ENCODE measurements around the gene TNNI2. TPM values are rescaled to one million over a fixed set of nuclear protein-coding genes. Genes with fewer than 3 reads are reported as not detected.
A peak's percentile ranks its signal among the peaks of the same experiment; 100 is the strongest.
"Not testable (repeated sequence)": the region's sequence is repeated elsewhere in the genome, so short reads cannot be mapped to it uniquely, and the experiment has no call there.

The TNNI2 gene
- polyA plus RNA-seq: 8.0 TPM

GRCh38 chr11:1838426-1839144 is at the start of gene TNNI2:
TSS of gene TNNI2 (plus strand) at chr11:1838981. CDS start at chr11:1839697, 716 bp downstream.
- Mint-ChIP-seq H3K4me1 (peaks cover 14 to 20% (median 15%) of the 10 kb centered on the region in 3 donors), H3K9me3 (no peaks in the 10 kb centered on the region), H3K4me3 (peak within 1 kb of the TSS; percentile 30 to 93 (median 78)), H3K27me3 (peaks cover under 1% of the 10 kb centered on the region), H3K27ac (peak within 1 kb of the TSS; percentile 64 to 95 (median 84)), H3K36me3 (no peaks in the 10 kb centered on the region)

- no peak overlapping the region for H3K4me3 Mint-ChIP-seq
- H3K9me3 Mint-ChIP-seq: peaks cover 0 to 3% (median 0%) of the 10 kb centered on the region in 3 donors
- H3K4me1 Mint-ChIP-seq: peaks cover 0 to 1% (median 0%) of the 10 kb centered on the region in 3 donors
- H3K27ac Mint-ChIP-seq: no peak overlapping the region
- peaks cover 4% of the 10 kb centered on the region for H3K36me3 Mint-ChIP-seq
- H3K27me3 Mint-ChIP-seq: peaks cover 16% of the 10 kb centered on the region
These were observed 46.9 kb upstream of the TNNI2 start for GRCh38 chr11:1791912-1792311.

GRCh38 chr11:1792461-1792860 is 46.3 kb upstream of the TNNI2 start:
- Mint-ChIP-seq H3K4me1 (peaks cover 0 to 1% (median 0%) of the 10 kb centered on the region in 3 donors), H3K27ac (no peak overlapping the region), H3K9me3 (peaks cover 0 to 3% (median 0%) of the 10 kb centered on the region in 3 donors), H3K27me3 (peaks cover 20% of the 10 kb centered on the region), H3K4me3 (peak overlapping the region in 1 of 4 donors; percentile 33), H3K36me3 (peaks cover 4% of the 10 kb centered on the region)

- Mint-ChIP-seq H3K27ac (no peak overlapping the region), H3K4me1 (peaks cover 0 to 1% (median 0%) of the 10 kb centered on the region in 3 donors), H3K4me3 (no peak overlapping the region), H3K9me3 (peaks cover 0 to 3% (median 0%) of the 10 kb centered on the region in 3 donors), H3K27me3 (peaks cover 20% of the 10 kb centered on the region), H3K36me3 (peaks cover 4% of the 10 kb centered on the region)
These were observed 45.7 kb upstream of the TNNI2 start for GRCh38 chr11:1793081-1793480.

- Mint-ChIP-seq H3K4me3 (no peak overlapping the region), H3K36me3 (peaks cover 2% of the 10 kb centered on the region), H3K27me3 (peaks cover 21% of the 10 kb centered on the region), H3K4me1 (peaks cover 0 to 1% (median 0%) of the 10 kb centered on the region in 3 donors), H3K9me3 (peaks cover 0 to 3% (median 0%) of the 10 kb centered on the region in 3 donors), H3K27ac (peak overlapping the region in 1 of 3 donors; percentile 59)
These were observed 42.3 kb upstream of the TNNI2 start for GRCh38 chr11:1796413-1797011.

GRCh38 chr11:1797391-1798125 is 41.2 kb upstream of the TNNI2 start:
- Mint-ChIP-seq H3K9me3 (peaks cover 0 to 1% (median 0%) of the 10 kb centered on the region in 3 donors), H3K4me1 (peaks cover 0 to under 1% (median 0%) of the 10 kb centered on the region in 3 donors), H3K4me3 (no peak overlapping the region), H3K27me3 (peaks cover 21% of the 10 kb centered on the region), H3K27ac (no peak overlapping the region), H3K36me3 (peaks cover 1% of the 10 kb centered on the region)

GRCh38 chr11:1803246-1803645 is 35.5 kb upstream of the TNNI2 start:
- H3K27me3 Mint-ChIP-seq: peaks cover 13% of the 10 kb centered on the region
- H3K27ac Mint-ChIP-seq: no peak overlapping the region
- H3K4me1 Mint-ChIP-seq: no peaks in the 10 kb centered on the region
- no peaks in the 10 kb centered on the region for H3K36me3 Mint-ChIP-seq
- no peak overlapping the region for H3K4me3 Mint-ChIP-seq
- no peaks in the 10 kb centered on the region for H3K9me3 Mint-ChIP-seq

- not testable (repeated sequence) for H3K4me3 Mint-ChIP-seq, H3K4me1 Mint-ChIP-seq, H3K36me3 Mint-ChIP-seq, H3K9me3 Mint-ChIP-seq
- H3K27ac Mint-ChIP-seq: peak overlapping the region in 1 of 3 donors; percentile 80
- peaks cover 16% of the 10 kb centered on the region for H3K27me3 Mint-ChIP-seq
These were observed 34.8 kb upstream of the TNNI2 start for GRCh38 chr11:1803835-1804519.

- Mint-ChIP-seq H3K9me3 (peaks cover 0 to 4% (median 4%) of the 10 kb centered on the region in 3 donors), H3K4me3 (no peak overlapping the region), H3K27ac (no peak overlapping the region), H3K36me3 (no peaks in the 10 kb centered on the region), H3K4me1 (peaks cover 0 to 2% (median 0%) of the 10 kb centered on the region in 3 donors), H3K27me3 (peaks cover 21% of the 10 kb centered on the region)
These were observed 33.3 kb upstream of the TNNI2 start for GRCh38 chr11:1805525-1805924.

- H3K4me3 Mint-ChIP-seq: no peak overlapping the region
- H3K4me1 Mint-ChIP-seq: peaks cover 0 to 2% (median 0%) of the 10 kb centered on the region in 3 donors
- peaks cover 20% of the 10 kb centered on the region for H3K27me3 Mint-ChIP-seq
- H3K36me3 Mint-ChIP-seq: no peaks in the 10 kb centered on the region
- no peak overlapping the region for H3K27ac Mint-ChIP-seq
- H3K9me3 Mint-ChIP-seq: peaks cover 0 to 4% (median 4%) of the 10 kb centered on the region in 3 donors
These were observed 31.4 kb upstream of the TNNI2 start for GRCh38 chr11:1807264-1807995.

- H3K9me3 Mint-ChIP-seq: peaks cover 0 to 8% (median 4%) of the 10 kb centered on the region in 3 donors
- no peak overlapping the region for H3K27ac Mint-ChIP-seq
- no peaks in the 10 kb centered on the region for H3K36me3 Mint-ChIP-seq
- peaks cover 0 to 2% (median 0%) of the 10 kb centered on the region in 3 donors for H3K4me1 Mint-ChIP-seq
- no peak overlapping the region for H3K4me3 Mint-ChIP-seq
- peaks cover 17% of the 10 kb centered on the region for H3K27me3 Mint-ChIP-seq
These were observed 28.0 kb upstream of the TNNI2 start for GRCh38 chr11:1810761-1811160.

GRCh38 chr11:1812274-1812673 is 26.5 kb upstream of the TNNI2 start:
- Mint-ChIP-seq H3K27me3 (peaks cover 16% of the 10 kb centered on the region), H3K4me1 (peaks cover 0 to 2% (median 0%) of the 10 kb centered on the region in 3 donors), H3K9me3 (peaks cover under 1 to 8% (median 4%) of the 10 kb centered on the region in 3 donors), H3K4me3 (no peak overlapping the region), H3K27ac (no peak overlapping the region), H3K36me3 (peaks cover 1% of the 10 kb centered on the region)

GRCh38 chr11:1812801-1813200 is 26.0 kb upstream of the TNNI2 start:
- H3K4me1 Mint-ChIP-seq: peaks cover 0 to 2% (median 0%) of the 10 kb centered on the region in 3 donors
- H3K36me3 Mint-ChIP-seq: peaks cover 3% of the 10 kb centered on the region
- peaks cover 16% of the 10 kb centered on the region for H3K27me3 Mint-ChIP-seq
- H3K4me3 Mint-ChIP-seq: no peak overlapping the region
- peaks cover 3 to 8% (median 8%) of the 10 kb centered on the region in 3 donors for H3K9me3 Mint-ChIP-seq
- H3K27ac Mint-ChIP-seq: no peak overlapping the region

GRCh38 chr11:1813356-1813755 is 25.4 kb upstream of the TNNI2 start:
- H3K36me3 Mint-ChIP-seq, H3K4me1 Mint-ChIP-seq, H3K27ac Mint-ChIP-seq: not testable (repeated sequence)

More at GRCh38 chr11:1813356-1813755, 25.4 kb upstream of the TNNI2 start:
- H3K27me3 Mint-ChIP-seq: peaks cover 16% of the 10 kb centered on the region
- not testable (repeated sequence) for H3K4me3 Mint-ChIP-seq, H3K9me3 Mint-ChIP-seq

Data from IgD-negative memory B cell (primary cell).